GM12873 (cell line): ENCODE results near the gene RNF44.

Experiments
- TF ChIP-seq, protein P1 (sequence below): IDR thresholded peaks from 2 replicates; pipeline ENCODE4 v1.5.1; 2012; ENCODE audit warnings: low read depth, mild to moderate bottlenecking, moderate library complexity, low read length, control low read depth; ENCODE audit not compliant: insufficient read depth; ENCODE audit errors: missing control alignments

RNF44 gene

GRCh38 chr5:176562189-176562588, 25.0 kb upstream of the RNF44 start:
- TF ChIP-seq, protein P1, sequence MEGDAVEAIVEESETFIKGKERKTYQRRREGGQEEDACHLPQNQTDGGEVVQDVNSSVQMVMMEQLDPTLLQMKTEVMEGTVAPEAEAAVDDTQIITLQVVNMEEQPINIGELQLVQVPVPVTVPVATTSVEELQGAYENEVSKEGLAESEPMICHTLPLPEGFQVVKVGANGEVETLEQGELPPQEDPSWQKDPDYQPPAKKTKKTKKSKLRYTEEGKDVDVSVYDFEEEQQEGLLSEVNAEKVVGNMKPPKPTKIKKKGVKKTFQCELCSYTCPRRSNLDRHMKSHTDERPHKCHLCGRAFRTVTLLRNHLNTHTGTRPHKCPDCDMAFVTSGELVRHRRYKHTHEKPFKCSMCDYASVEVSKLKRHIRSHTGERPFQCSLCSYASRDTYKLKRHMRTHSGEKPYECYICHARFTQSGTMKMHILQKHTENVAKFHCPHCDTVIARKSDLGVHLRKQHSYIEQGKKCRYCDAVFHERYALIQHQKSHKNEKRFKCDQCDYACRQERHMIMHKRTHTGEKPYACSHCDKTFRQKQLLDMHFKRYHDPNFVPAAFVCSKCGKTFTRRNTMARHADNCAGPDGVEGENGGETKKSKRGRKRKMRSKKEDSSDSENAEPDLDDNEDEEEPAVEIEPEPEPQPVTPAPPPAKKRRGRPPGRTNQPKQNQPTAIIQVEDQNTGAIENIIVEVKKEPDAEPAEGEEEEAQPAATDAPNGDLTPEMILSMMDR, result no peak

GRCh38 chr5:176561259-176561658, 24.1 kb upstream of the RNF44 start:
- TF ChIP-seq, protein P1, result no peak

DNA sequence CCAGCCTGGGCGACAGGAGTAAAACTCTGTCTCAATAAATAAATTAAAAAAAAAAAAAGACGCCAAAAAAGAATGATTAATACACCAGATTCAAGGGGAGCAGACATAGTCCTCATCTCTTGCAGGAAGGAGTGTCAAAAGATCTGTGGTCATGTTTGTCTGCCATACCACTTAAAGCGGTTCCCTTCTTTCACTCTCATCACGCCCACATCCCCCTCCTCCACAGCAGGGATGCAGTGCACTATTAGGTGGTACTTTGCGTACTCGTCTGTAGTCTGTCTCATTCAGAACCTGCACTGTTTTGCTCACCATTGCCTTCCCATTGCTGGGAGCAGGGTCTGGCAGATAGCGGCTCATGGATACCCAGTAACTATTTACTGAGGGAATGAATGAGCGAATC, 23.2 kb upstream of the RNF44 start:
- TF ChIP-seq, protein P1, result no peak

- TF ChIP-seq, protein P1, result peak; percentile 31
Measured at GRCh38 chr5:176559683-176560082, 22.5 kb upstream of the RNF44 start.

GRCh38 chr5:176557846-176558245, 20.6 kb upstream of the RNF44 start:
- TF ChIP-seq, protein P1, result no peak

DNA sequence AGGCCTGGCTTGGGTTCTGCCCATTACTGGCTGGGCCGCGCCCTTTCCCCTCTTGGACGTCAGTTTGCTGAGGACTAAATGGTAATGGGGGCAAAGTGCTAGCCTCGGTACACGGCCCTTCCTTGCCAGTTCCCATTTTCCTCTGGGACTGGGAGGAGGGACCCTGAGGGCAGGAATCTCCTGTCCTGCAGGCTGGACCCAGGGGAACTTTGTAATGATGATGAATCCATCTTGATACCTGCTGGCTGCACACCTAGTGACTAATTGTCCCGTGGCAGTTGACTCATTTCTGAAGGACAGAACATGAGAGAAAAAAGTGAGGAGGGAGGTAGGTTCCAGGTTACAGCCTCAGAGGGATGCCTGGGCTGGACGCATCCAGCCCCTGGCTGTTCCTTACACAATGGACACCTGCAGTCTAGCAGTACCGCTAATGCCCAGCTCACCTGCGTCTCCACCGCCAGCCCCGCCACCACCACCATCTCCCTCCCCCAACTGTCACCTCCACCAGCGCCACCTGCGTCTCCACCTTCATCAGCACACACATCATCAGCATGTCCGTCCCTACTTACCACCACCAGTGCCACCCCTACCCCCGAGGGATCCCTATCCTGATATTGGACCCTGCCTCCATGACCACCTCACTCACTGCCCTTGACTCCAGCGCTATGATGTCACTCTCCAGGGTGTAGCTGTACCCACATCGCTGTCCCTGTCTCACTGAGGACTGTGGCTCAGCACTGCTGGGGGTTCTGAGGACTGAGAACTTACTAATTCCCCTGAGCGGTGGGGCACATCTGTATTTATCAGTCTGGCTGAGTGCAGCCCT, 16.3 kb upstream of the RNF44 start:
- TF ChIP-seq, protein P1, result no peak

DNA sequence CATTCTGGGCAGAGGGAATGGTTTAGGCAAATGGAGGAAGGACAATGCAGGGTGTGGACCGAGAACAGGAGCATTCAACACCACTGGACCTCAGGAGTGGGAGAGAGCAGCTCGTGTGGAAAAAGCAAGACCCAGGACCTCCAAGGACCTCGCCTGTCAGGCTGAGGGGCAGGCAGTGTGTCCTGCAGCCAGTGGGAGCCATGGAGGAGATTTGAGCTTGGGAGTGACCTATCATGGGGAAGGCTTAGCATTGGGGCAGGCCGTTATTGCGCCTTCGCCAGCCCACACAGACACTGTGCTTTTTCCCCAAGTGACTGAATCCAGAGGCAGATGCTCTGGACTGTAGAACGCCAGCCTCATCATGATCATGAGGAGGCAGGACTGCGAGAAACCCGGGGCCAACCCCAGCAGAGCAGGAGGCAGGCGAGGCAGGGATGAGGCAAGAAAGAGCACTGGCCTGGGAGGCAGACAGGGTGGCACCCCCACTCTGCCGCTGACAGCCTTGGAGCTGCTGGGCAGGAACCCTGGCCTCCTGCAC, 15.2 kb upstream of the RNF44 start:
- TF ChIP-seq, protein P1, result no peak
